ENCODE data around the gene F7. TPM values are rescaled to one million over a fixed set of nuclear protein-coding genes. Genes with fewer than 3 reads are reported as not detected.

Gene F7
- total RNA-seq, 1 donor from 2014 or later = 0.85 TPM

DNA sequence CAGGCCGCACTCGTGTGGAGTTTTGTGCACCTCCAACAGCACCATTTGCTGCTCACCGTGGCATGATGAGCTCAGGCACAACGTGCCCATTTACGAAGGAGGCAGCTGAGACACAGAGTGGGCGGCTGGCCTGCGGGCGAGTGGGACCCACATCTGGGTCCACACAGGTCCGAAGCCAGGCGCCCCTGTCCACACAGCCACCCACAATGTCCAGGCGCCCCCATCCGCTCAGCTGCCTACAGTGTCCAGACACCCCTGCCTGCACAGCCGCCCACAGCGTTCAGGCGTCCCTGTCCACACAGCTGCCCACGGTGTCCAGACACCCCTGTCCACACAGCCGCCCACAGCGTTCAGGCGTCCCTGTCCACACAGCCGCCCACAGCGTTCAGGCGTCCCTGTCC is 42.5 kb upstream of the F7 start:
- Histone ChIP-seq H3K4me3 (no peak overlapping the region), H3K4me1 (no peaks in the 10 kb centered on the region), H3K27me3 (no peaks in the 10 kb centered on the region), H3K9me3 (no peaks in the 10 kb centered on the region), H3K36me3 (peaks cover 0 to 3% of the 10 kb centered on the region in 2 donors), H3K27ac (no peak overlapping the region)
- DNase-seq (ENCODE audit: low spot score in 2 of 2) = no peak
- intact Hi-C loops (cut with DNase I) = no loop called here
- TF ChIP-seq, protein P1, sequence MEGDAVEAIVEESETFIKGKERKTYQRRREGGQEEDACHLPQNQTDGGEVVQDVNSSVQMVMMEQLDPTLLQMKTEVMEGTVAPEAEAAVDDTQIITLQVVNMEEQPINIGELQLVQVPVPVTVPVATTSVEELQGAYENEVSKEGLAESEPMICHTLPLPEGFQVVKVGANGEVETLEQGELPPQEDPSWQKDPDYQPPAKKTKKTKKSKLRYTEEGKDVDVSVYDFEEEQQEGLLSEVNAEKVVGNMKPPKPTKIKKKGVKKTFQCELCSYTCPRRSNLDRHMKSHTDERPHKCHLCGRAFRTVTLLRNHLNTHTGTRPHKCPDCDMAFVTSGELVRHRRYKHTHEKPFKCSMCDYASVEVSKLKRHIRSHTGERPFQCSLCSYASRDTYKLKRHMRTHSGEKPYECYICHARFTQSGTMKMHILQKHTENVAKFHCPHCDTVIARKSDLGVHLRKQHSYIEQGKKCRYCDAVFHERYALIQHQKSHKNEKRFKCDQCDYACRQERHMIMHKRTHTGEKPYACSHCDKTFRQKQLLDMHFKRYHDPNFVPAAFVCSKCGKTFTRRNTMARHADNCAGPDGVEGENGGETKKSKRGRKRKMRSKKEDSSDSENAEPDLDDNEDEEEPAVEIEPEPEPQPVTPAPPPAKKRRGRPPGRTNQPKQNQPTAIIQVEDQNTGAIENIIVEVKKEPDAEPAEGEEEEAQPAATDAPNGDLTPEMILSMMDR (IDR thresholded peaks at IDR 0.05) = no peak

DNA sequence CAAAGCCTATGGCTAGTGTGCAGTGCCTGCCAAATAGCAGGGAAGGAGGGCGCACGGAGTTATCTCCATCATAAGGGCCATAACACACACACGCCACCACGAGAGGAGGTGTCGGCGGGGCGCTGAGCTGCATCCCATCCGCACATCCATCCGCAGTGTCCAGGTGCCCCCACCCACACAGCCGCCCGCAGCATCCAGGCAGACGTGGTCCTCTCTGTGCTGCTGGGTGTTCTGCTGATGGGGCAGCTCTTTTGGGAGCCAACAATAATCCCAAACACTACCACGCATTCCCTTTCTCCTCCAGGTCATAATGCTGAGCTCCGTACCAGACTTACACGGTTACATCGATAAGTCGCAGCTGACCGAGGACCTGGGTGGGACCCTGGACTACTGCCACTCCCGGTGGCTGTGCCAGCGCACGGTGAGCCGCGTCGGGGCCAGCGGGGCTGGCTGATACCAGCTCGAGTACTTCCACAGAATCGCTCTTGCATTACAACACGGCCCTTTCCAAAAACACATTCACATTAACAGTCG is 41.5 kb upstream of the F7 start:
- DNase-seq (ENCODE audit: low spot score in 2 of 2) = no peak
- H3K9me3 ChIP-seq = no peaks in the 10 kb centered on the region
- H3K4me3 ChIP-seq = no peak overlapping the region
- no peaks in the 10 kb centered on the region for H3K27me3 ChIP-seq
- intact Hi-C loops (cut with DNase I) = no loop called here
- TF ChIP-seq, protein P1 (IDR thresholded peaks at IDR 0.05) = no peak
- no peak overlapping the region for H3K27ac ChIP-seq
- peaks cover 0 to 3% of the 10 kb centered on the region in 2 donors for H3K36me3 ChIP-seq
- H3K4me1 ChIP-seq = no peaks in the 10 kb centered on the region

DNA sequence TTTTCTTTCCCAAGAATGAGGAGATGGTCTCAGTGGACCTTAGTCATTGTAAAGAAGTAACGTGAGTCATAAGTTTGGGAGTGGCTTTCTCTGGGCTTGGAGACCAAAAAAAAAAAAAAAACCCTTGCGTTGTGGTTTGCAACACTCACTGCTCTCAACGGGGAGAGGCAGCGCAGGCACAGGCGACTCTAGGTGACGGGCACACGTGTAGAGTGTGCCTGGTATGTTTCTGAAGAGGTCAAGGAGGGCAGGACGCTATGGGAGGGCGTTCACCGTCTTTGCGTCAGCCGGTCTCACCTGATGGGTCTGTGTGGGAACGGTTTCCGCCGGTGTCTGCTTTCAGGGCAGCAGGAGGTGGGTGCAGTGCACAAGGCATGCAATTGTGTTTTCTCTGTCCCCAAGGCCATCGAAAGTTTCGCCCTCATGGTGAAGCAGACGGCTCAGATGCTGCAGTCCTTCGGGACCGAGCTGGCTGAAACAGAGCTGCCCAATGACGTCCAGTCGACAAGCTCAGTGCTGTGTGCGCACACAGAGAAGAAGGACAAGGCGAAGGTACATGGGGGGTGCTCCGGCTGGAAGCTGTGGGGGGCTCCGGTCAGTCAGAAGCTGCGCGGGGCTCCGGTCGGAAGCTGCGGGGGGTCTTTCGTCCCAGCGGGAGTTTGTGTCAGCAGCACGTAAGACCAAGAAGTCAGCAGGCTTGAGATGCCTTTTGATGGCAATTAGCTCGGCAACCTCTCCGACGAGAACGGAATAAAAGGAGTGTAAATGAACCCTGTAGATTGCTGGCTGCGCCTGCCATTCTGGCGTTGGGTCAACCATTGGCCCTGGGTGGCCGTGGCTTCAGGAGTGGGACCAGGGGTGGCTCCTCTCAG is 40.8 kb upstream of the F7 start:
- DNase-seq (ENCODE audit: low spot score in 2 of 2) = no peak
- no peaks in the 10 kb centered on the region for H3K4me1 ChIP-seq
- H3K27me3 ChIP-seq = no peaks in the 10 kb centered on the region
- H3K36me3 ChIP-seq = peaks cover 0 to 3% of the 10 kb centered on the region in 2 donors
- no peaks in the 10 kb centered on the region for H3K9me3 ChIP-seq
- H3K4me3 ChIP-seq = no peak overlapping the region
- intact Hi-C loops (cut with DNase I) = no loop called here
- no peak overlapping the region for H3K27ac ChIP-seq
- TF ChIP-seq, protein P1 (IDR thresholded peaks at IDR 0.05) = no peak

DNA sequence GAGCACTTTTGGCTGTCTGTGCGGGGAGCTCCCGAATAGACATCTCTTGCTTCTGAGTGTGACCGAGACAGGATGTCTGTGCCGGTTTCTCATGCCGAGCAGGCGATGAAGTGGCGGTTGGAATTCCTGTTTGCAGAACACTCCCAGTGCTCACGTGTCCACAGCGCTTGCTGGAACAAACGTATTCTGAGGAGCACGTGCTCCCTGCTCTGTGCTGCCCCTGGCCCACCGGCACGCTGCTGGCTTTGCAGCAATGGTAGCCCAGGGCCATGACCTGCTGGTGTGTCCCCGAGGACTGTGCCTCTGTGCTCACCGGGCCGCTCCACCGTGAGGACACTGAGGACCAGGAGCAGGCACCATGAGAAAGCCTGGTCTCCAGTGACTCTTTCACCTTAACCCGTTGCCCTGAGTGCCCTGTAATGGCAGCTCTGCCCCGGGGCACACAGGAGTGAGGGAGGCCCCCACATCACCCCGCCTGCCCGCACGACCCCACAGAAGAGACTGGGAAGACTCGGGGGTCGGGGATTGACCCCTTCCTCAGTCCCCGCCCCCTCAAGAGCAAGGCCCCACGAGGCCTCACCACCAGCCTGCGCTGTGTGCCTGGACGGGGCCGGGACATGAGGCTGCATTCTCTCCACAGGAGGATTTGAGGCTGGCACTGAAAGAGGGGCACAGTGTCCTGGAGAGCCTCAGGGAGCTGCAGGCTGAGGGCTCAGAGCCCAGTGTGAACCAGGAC is 40.0 kb upstream of the F7 start:
- TF ChIP-seq, protein P1 (IDR thresholded peaks at IDR 0.05) = no peak
- H3K36me3 ChIP-seq = peaks cover 0 to 3% of the 10 kb centered on the region in 2 donors
- no peak for DNase-seq (ENCODE audit: low spot score in 2 of 2)

DNA sequence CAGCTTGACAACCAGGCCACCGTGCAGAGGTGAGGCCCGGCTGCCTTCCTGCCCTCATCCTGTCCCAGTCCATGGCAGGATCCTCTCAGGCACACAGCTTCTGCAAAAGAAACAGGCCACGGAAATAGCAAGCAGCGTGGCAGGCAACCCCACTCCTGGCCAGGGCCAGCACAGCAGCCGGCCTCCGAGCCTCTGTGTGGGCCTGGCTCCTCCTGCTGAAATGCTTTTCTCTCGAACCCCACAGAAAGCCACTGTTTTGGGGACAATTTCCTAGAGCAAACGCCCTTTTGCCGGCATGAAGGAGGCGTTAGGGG is 39.5 kb upstream of the F7 start:
- no peak for DNase-seq (ENCODE audit: low spot score in 2 of 2)
- no peak overlapping the region for H3K27ac ChIP-seq
- no peak overlapping the region for H3K4me3 ChIP-seq
- TF ChIP-seq, protein P1 (IDR thresholded peaks at IDR 0.05) = no peak
- H3K36me3 ChIP-seq = peaks cover 0 to 3% of the 10 kb centered on the region in 2 donors
- H3K9me3 ChIP-seq = no peaks in the 10 kb centered on the region
- intact Hi-C loops (cut with DNase I) = no loop called here
- no peaks in the 10 kb centered on the region for H3K27me3 ChIP-seq
- no peaks in the 10 kb centered on the region for H3K4me1 ChIP-seq

More for the DNA sequence above, 40.0 kb upstream of the F7 start:
- H3K4me3 ChIP-seq = no peak overlapping the region
- H3K27me3 ChIP-seq = no peaks in the 10 kb centered on the region
- H3K27ac ChIP-seq = no peak overlapping the region
- intact Hi-C loops (cut with DNase I) = no loop called here
- H3K4me1 ChIP-seq = no peaks in the 10 kb centered on the region
- H3K9me3 ChIP-seq = no peaks in the 10 kb centered on the region
